CD4-positive, alpha-beta T cell (primary cell): ENCODE measurements around the gene MICALL2. TPM values are rescaled to one million over a fixed set of nuclear protein-coding genes. Genes with fewer than 3 reads are reported as not detected.

Experiments used
- ATAC-seq: fragments of 200-7000 bp; cut with Tn5 transposase; one replicate; pipeline ENCODE4 v1.10.0; 2022; ENCODE audit warnings: mild to moderate bottlenecking; ENCODE audit not compliant: poor library complexity
- CTCF ChIA-PET: fragments of 350-600 bp; sonication (Branson Sonifier 250); formaldehyde crosslinking; loops from one replicate; lab custom pipeline; 2021; ENCODE audit warnings: antibody characterized with exemption, inconsistent platforms; lab: Charles Lee
- POLR2A ChIA-PET: fragments of 350-600 bp; sonication (Branson Sonifier 250); formaldehyde crosslinking; loops from one replicate; lab custom pipeline; 2021; ENCODE audit warnings: antibody characterized with exemption, inconsistent platforms; lab: Charles Lee
- DNase-seq, 14 experiments: peaks; one replicate each; pipeline ENCODE4 v3.0.0-alpha.2; 2013 to 2020; ENCODE audit warnings: mixed read lengths in 2 of 14
- H3K27ac ChIP-seq, 2 donors: one replicate each; pipeline versions ENCODE4 v1.5.1 to v1.7.0; 2013; ENCODE audit warnings: low read length in 2 of 2, low read depth in 1 of 2, mild to moderate bottlenecking in 1 of 2
- H3K27me3 ChIP-seq, 2 experiments: 1 replicate in 1 of 2; 2 replicates in 1 of 2; pipeline versions ENCODE4 v1.6.1 to v1.7.0; 2013; ENCODE audit warnings: low read length in 2 of 2, control low read depth in 1 of 2, mild to moderate bottlenecking in 1 of 2, moderate library complexity in 1 of 2; ENCODE audit not compliant: insufficient read depth in 2 of 2, control insufficient read depth in 1 of 2
- H3K36me3 ChIP-seq: one replicate; pipeline ENCODE4 v1.6.1; 2013; ENCODE audit warnings: low read length, control low read depth; ENCODE audit not compliant: insufficient read depth
- H3K4me1 ChIP-seq: one replicate; pipeline ENCODE4 v1.6.1; 2013; ENCODE audit warnings: low read length, control low read depth; ENCODE audit not compliant: insufficient read depth
- H3K4me3 ChIP-seq: one replicate; pipeline ENCODE4 v1.5.1; 2013; ENCODE audit warnings: mild to moderate bottlenecking, low read length, moderate library complexity
- H3K9me3 ChIP-seq, 2 experiments: 1 replicate in 1 of 2; 2 replicates in 1 of 2; pipeline versions ENCODE4 v1.6.1 to v1.7.0; 2013; ENCODE audit warnings: low read length in 2 of 2, mild to moderate bottlenecking in 2 of 2, control low read depth in 1 of 2, moderate library complexity in 1 of 2; ENCODE audit not compliant: control insufficient read depth in 1 of 2, insufficient read depth in 1 of 2
- H3K27ac Mint-ChIP-seq: one replicate; pipeline ENCODE4 v1.8.0; 2020; ENCODE audit warnings: mixed read lengths
- H3K27me3 Mint-ChIP-seq: one replicate; pipeline ENCODE4 v1.8.0; 2021; ENCODE audit warnings: mixed read lengths
- H3K36me3 Mint-ChIP-seq: one replicate; pipeline ENCODE4 v1.8.0; 2021; ENCODE audit warnings: low read depth, mixed read lengths
- H3K4me1 Mint-ChIP-seq: one replicate; pipeline ENCODE4 v1.8.0; 2021; ENCODE audit warnings: low read depth, mixed read lengths
- H3K4me3 Mint-ChIP-seq: one replicate; pipeline ENCODE4 v1.8.0; 2020; ENCODE audit warnings: mild to moderate bottlenecking, mixed read lengths
- H3K9me3 Mint-ChIP-seq: one replicate; pipeline ENCODE4 v1.8.0; 2020; ENCODE audit warnings: mixed read lengths
- intact Hi-C, 2 experiments: fragments of 100-400 bp; cut with DNase I in 1 of 2; cut with micrococcal nuclease in 1 of 2; formaldehyde crosslinking; loops; one replicate each; pipeline versions ENCODE4 v1.15.1 to v1.9.0; 2023 to 2025; cut with DNase I, micrococcal nuclease
- total RNA-seq, 174 experiments: library from RNA in 2 of 174; stranded (reverse) in 2 of 174; gene quantifications; one replicate each; pipeline ENCODE4 v1.2.3 and lab custom pipeline; 2021 to 2026
- TF ChIP-seq, protein P1 (sequence below): fragments of 200-600 bp; IDR thresholded peaks from one replicate; pipeline ENCODE4 v1.8.0; 2022; ENCODE audit warnings: antibody characterized with exemption, mild to moderate bottlenecking

The MICALL2 gene
- total RNA-seq, 2 experiments from 2014 or later = 1.9 to 2.2 TPM

DNA sequence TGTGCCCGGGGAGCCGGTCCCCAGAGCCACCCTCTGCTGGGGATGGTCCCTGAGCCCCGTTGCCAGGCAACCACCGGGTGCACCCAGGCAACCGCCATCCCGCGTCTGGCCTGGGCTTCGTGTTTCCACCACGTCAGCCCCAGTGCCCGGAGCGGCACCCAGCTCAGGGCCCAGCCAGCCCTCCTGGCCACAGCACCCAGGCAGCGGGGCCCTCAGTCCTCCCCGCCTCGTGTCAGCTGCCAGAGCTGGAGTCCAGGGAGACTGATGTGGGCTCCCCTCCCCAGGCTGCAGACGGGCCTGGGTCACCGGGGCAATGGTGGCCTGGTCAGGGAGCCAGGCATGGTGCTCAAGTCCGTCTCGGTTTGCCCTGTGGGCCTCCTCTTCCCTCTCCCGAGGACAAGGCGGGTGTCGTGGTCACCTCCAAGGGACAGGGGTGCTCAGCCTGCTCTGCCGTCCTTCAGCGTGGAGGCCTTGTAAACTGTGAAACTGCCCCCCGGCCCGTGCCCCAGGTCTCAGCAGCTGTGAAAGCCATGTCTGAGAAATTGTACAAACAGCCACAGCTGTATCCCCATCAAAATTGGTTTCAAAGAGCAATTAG is 72.5 kb downstream of the MICALL2 start:
- Histone ChIP-seq H3K36me3 (no peaks in the 10 kb centered on the region), H3K27ac (no peak overlapping the region), H3K4me3 (no peak overlapping the region), H3K27me3 (peaks cover 18 to 21% of the 10 kb centered on the region in 2 experiments), H3K9me3 (peaks cover 0 to 37% of the 10 kb centered on the region in 2 experiments), H3K4me1 (no peaks in the 10 kb centered on the region)
- ATAC-seq (no peak), DNase-seq (no peak)
- ChIA-PET CTCF (no interaction called here), POLR2A (no interaction called here)
- Mint-ChIP-seq H3K27me3 (peaks cover 42% of the 10 kb centered on the region), H3K4me1 (no peaks in the 10 kb centered on the region), H3K27ac (no peak overlapping the region), H3K9me3 (no peaks in the 10 kb centered on the region), H3K36me3 (no peaks in the 10 kb centered on the region), H3K4me3 (no peak overlapping the region)
- TF ChIP-seq, protein P1, sequence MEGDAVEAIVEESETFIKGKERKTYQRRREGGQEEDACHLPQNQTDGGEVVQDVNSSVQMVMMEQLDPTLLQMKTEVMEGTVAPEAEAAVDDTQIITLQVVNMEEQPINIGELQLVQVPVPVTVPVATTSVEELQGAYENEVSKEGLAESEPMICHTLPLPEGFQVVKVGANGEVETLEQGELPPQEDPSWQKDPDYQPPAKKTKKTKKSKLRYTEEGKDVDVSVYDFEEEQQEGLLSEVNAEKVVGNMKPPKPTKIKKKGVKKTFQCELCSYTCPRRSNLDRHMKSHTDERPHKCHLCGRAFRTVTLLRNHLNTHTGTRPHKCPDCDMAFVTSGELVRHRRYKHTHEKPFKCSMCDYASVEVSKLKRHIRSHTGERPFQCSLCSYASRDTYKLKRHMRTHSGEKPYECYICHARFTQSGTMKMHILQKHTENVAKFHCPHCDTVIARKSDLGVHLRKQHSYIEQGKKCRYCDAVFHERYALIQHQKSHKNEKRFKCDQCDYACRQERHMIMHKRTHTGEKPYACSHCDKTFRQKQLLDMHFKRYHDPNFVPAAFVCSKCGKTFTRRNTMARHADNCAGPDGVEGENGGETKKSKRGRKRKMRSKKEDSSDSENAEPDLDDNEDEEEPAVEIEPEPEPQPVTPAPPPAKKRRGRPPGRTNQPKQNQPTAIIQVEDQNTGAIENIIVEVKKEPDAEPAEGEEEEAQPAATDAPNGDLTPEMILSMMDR = no peak
- intact Hi-C loops = no loop called here

DNA sequence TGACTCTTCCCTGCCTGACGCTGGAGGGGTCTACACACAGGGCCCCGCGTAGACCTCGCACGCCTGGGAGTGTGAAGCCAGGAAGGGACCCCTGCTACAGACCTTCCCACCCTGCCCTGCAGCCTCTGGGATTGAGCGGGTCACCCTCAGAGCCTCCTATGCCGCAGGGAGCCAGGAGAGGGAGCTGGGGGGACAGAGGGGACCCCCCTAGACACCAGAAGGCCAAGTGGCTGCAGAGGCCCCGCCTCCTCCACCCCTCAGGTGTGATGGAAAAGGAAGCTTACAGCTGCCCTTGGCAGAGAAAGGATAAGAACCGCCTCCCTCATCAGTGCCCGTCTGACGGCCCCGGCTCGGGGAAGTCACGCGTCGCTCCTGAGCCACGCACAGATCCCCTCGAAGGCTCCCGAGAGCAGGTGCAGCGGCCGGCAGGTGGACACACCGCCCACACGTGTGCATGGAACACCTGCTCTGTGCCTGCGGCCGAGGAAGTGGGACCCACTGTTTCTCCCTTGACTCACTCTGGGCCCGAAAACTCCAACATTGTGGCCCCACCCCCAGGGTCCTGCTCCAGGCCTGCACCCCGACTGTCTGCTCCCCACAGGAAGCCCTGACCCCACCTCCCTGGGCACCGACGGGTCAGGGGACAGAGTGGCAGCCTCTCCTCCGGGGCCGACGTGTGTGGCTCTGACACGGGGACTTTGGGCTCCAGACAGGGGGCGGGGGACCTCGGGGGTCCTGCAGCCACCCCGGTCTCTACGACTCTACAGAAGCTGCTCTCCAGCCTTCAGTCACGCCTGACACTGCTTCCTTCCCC is 73.3 kb downstream of the MICALL2 start:
- no peak for ATAC-seq
- H3K9me3 Mint-ChIP-seq = no peaks in the 10 kb centered on the region
- CTCF ChIA-PET = no interaction called here
- peaks cover 0 to 34% of the 10 kb centered on the region in 2 experiments for H3K9me3 ChIP-seq
- no peak overlapping the region for H3K4me3 Mint-ChIP-seq
- POLR2A ChIA-PET = no interaction called here
- no peaks in the 10 kb centered on the region for H3K4me1 Mint-ChIP-seq
- intact Hi-C loops = no loop called here
- no peaks in the 10 kb centered on the region for H3K4me1 ChIP-seq
- H3K4me3 ChIP-seq = no peak overlapping the region
- DNase-seq = no peak
- H3K36me3 ChIP-seq = no peaks in the 10 kb centered on the region
- H3K27ac Mint-ChIP-seq = no peak overlapping the region
- H3K36me3 Mint-ChIP-seq = no peaks in the 10 kb centered on the region
- H3K27me3 ChIP-seq = peaks cover 20 to 21% of the 10 kb centered on the region in 2 experiments
- H3K27ac ChIP-seq = no peak overlapping the region
- peaks cover 37% of the 10 kb centered on the region for H3K27me3 Mint-ChIP-seq
- TF ChIP-seq, protein P1 = no peak

DNA sequence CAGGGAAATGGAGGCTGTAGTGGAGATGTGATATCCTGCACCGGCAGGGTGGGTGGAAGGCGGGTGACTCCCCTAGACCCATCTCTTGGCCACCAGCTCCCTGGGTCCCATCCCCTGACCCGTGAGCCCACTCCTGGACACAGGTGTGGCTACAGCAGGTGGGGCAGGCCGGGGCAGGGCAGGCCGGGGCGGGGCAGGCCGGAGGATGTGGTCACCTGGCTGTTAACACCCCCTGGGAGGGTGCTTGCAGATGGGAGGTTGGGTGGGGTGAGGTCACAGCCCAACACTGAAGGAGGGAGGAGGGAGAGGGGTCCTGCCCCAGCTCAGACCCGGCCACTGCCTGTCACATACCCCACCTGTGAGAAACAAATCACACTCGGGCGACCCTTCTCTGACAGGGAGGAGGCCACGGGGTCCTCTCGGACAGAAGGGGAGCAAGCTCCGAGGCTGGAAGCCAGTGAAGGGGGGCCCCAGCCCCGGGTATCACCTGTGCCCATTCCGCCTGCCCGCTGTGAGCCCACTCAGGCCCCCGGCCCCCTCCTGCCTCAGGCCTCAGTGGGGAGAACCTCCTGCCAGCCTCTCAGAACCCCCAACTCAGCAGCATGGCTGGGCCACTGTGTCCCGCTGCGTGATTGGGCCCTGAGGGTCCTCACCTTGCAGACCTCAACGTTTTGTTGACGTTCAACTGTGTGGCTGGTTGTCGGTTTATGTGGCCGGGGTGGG is 74.0 kb downstream of the MICALL2 start:
- no peak overlapping the region for H3K27ac Mint-ChIP-seq
- H3K4me3 Mint-ChIP-seq = no peak overlapping the region
- ATAC-seq = no peak
- Histone ChIP-seq H3K27ac (no peak overlapping the region), H3K4me3 (no peak overlapping the region), H3K27me3 (peaks cover 20 to 24% of the 10 kb centered on the region in 2 experiments), H3K4me1 (no peaks in the 10 kb centered on the region), H3K9me3 (peaks cover 0 to 37% of the 10 kb centered on the region in 2 experiments), H3K36me3 (no peaks in the 10 kb centered on the region)
- no peaks in the 10 kb centered on the region for H3K4me1 Mint-ChIP-seq
- no peaks in the 10 kb centered on the region for H3K36me3 Mint-ChIP-seq
- CTCF ChIA-PET = no interaction called here
- no peak for DNase-seq
- POLR2A ChIA-PET = no interaction called here
- H3K9me3 Mint-ChIP-seq = no peaks in the 10 kb centered on the region
- intact Hi-C loops = no loop called here
- TF ChIP-seq, protein P1 = no peak
- peaks cover 31% of the 10 kb centered on the region for H3K27me3 Mint-ChIP-seq

Other genes with a start within 250 kb of the MICALL2 start
- gene UNCX, start 226.6 kb downstream of the MICALL2 start, total RNA-seq = not detected
- gene INTS1, start 44.9 kb upstream of the MICALL2 start, total RNA-seq = 10 to 100 TPM; 91.0 to 91.5 TPM
- gene MAFK, start 71.2 kb upstream of the MICALL2 start, total RNA-seq = 10 to 100 TPM; 60.1 to 65.0 TPM
- under 1 TPM in 1 of 2 experiments, not detected in 1; 0.06 TPM for gene TMEM184A, start 96.7 kb upstream of the MICALL2 start, total RNA-seq
- 10 to 100 TPM; 13.3 to 13.8 TPM for gene PSMG3, start 110.6 kb upstream of the MICALL2 start, total RNA-seq
- gene ELFN1, start 210.8 kb upstream of the MICALL2 start, total RNA-seq = not detected